ENCODE measurements around the gene SIL1.
"Not testable (repeated sequence)": the region's sequence is repeated elsewhere in the genome, so short reads cannot be mapped to it uniquely, and the experiment has no call there.

Gene SIL1

DNA sequence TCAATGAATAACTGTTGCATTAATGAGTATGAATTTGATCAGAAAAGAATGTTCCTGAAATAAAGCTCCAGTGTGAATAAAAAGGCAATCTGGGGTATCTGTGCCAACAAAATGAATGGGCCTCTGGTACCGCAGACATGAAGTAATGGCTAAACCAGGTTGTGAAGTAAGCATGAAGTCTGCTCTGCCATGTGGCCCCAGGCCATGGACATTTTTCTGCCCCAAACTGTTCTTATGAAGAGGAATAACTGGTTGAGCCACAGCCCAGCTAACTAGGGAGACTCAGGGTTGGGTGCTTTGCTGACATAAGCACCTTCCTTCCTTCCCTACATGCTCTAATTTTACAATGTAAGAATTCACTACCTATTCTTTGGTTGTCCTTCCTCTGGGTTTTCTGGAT is 175.6 kb downstream of the SIL1 start:
- no peak for DNase-seq (ENCODE audit: low spot score)

DNA sequence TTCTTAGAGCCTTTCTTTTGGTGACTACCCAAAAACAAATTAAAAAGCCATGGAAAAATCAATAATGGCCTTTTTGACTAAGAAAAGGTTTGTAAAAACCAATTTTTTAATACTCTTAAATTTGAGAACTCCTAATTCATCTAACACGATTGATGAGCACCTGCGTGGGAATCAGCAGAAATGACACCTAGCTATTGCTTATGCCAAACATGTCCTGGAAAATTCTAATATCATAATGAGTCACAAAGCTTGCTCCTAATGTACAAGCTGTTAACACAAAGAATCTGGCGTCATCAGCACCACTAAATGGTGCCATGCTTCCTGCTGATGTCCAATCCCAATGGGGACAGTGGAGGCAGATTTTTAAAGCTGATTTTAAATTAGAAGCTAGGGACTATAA is 176.8 kb downstream of the SIL1 start:
- no peak for DNase-seq (ENCODE audit: low spot score)

- DNase-seq (ENCODE audit: low spot score): no peak
Measured at GRCh38 chr5:139019880-139020279, 178.3 kb downstream of the SIL1 start.

GRCh38 chr5:139019211-139019610 is 179.0 kb downstream of the SIL1 start:
- no peak for DNase-seq (ENCODE audit: low spot score)

- no peak for DNase-seq (ENCODE audit: low spot score)
Measured at GRCh38 chr5:139017624-139018023, 180.5 kb downstream of the SIL1 start.

DNA sequence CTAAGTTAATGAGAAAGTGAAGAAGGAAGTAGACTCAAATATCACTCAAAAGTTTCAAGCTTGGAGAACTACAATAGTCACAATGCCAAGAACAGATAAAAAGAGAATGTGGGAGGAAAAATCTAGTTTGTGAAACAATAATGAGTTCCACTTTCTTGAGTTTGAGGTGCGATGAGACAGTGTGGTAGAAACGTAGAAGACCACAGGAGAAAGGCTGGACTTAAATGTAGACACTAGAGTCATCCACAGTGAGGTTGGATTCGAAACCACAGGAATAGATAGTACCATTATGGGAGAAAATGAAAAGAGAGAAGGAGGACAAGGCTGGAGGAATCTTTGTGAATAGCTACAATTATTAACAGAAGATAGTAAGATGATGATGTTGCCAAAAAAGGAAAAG is 182.0 kb downstream of the SIL1 start:
- DNase-seq (ENCODE audit: low spot score): no peak

- DNase-seq (ENCODE audit: low spot score): no peak
Measured at GRCh38 chr5:139014726-139015125, 183.4 kb downstream of the SIL1 start.

- DNase-seq (ENCODE audit: low spot score): no peak
Measured at GRCh38 chr5:139012176-139012575, 186.0 kb downstream of the SIL1 start.

- not testable (repeated sequence) for DNase-seq (ENCODE audit: low spot score)
Measured at GRCh38 chr5:139011156-139011555, 187.0 kb downstream of the SIL1 start.

DNA sequence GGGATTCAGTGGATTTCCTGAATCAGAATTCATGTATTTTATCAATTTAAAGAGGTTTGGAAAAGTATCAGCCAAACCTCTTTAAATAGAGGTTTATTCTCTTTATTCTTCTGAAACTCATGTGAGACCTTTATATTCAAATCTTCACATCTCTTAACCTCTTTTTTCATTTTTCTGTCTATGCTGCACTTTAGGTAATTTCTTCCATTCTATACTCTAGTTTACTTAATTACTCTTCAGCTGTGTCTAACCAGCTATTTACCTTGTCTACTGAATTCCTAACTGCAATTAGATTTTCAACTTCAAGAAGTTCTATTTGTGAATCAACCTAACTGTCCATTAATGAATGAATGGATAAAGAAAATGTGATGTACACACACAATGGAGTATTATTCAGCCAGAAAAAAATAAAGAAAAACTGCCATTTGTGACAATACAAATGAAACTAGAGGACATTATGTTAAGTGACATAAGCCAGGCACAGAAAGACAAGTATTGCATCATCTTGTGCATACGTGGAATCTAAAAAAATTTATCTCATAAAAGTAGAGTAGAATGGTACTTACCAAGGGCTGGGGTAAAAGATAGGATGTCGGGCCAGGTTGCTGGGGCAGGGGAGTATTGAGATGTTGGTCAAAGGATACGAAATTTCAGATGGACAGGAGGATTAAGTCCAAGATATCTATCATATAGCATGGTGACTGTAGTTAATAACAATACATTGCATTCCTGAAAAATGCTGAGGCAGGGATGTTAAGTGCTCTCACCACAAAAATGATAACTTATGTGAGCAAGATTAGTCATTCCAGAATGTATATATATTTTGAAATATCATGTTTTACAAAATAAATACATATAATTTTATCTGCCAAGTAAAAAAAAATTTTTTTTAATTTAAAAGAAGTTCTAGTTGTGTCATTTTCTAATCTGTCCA is 193.5 kb downstream of the SIL1 start:
- DNase-seq (ENCODE audit: low spot score): no peak

- DNase-seq (ENCODE audit: low spot score): no peak
Measured at GRCh38 chr5:138999674-139000073, 198.5 kb downstream of the SIL1 start.

GRCh38 chr5:138998521-138998920 is 199.6 kb downstream of the SIL1 start:
- DNase-seq (ENCODE audit: low spot score): no peak

DNA sequence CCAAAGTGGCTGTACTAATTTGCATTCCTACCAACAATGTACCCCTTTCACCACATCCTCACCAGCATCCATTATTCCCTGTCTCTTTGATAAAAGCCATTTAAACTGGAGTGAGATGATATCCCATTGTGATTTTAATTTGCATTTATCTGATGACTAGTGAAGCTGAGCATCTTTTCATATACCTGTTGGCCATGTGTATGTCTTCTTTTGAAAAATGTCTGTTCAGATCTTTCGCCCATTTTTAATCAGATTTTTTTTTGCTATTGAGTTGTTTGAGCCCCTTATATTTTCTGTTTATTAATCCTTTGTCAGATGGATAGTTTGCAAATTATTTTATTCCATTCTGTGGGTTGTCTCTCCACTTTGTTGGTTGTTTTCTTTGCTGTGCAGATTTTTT is 202.0 kb downstream of the SIL1 start:
- DNase-seq (ENCODE audit: low spot score): no peak

DNA sequence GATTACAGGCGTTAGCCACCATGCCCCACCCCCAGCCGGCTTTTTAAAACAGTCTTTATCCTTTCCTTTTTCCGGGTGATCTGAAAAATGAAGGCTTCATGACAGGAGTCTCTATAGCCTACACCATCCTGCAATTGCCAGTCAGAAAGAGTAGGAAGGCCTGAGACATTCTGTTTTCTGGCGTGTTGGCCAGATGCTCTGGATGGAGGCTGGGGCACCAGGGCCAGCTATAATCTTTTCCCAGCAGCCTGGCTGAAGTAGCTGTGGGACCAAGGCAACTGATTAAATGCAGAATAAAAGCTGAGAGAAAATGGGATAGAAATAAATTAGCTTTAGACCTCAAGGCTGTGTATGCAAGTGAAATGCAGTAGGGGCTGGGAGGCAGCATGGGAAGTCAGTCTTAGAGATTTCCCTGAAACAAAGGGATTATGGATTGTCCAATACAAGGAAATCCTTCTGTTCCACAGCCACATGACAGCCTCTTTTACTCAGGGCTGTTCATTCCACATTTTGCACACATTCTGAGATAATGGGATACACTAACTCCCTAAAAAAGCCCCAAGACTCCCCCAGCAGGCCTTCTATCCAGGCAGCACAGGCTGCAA is 207.1 kb downstream of the SIL1 start:
- no peak for DNase-seq (ENCODE audit: low spot score)

DNA sequence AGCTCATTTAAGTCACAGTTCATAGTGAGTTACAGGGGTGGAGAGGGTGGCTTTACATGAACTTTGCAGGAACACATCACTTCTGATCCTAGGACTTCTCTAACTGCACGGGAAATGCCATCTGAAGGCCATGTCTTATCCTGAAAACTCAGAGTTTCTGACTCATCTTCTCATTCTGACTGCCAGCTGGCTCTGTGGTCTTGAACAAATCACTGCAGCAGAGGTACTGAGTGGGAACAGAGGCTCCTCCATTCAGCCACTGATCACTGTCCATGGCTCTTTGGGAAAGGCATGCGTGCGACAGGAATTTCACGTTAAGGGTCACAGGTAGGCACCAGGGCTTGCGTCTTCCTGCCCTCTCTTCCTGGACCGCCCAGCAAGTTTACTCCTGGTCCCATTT is 208.4 kb downstream of the SIL1 start:
- DNase-seq (ENCODE audit: low spot score): no peak

DNA sequence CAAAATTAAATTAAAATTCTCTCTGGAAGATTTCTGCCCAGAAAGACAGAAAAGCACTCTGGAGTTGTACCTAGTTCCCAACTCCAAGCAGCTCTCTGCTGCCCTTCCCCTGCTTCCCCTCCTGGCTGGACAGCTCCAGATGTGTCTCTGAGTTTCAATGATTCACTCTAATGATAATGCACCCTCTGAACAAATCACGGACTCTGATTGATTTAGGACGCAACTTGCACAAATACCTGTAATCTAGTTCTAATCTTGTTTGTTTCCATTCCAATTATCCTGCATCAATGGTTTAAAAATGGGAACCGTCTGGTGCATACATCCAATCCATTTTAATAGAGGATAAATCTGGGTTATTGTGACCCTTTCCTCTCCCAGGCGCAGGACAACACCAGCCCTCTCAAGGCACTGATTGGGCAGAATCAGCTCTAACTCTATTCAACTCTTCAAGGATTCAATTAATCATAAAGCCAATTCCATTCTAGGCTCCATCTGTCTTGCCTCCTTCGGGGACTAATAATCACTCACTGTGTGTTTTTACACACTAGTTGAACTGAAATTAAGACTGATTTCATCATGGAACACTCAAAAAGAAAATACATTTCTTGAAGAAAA is 211.9 kb downstream of the SIL1 start:
- peak; percentile 69 for DNase-seq (ENCODE audit: low spot score)

DNA sequence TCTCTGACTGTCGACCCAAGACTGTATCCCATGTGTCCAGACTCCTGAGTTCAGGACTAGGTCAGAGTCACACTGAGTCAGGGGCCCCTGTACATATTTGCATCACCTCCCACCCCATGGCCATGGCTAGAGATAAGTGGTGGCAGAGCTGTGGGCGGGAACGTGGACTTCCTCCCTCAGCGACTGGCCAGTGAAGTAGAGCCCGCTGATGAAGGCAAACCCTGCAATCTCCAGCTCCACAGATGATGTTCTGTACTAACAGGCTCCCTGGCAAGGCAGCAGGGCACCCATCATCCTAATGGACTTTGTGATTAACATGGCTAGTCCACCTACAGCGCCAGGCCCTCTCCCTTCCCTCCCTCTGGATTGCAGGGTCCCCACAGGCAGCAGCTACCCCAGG is 212.5 kb downstream of the SIL1 start:
- DNase-seq (ENCODE audit: low spot score): peak; percentile 41

GRCh38 chr5:138985256-138985655 is 212.9 kb downstream of the SIL1 start:
- no peak for DNase-seq (ENCODE audit: low spot score)

DNA sequence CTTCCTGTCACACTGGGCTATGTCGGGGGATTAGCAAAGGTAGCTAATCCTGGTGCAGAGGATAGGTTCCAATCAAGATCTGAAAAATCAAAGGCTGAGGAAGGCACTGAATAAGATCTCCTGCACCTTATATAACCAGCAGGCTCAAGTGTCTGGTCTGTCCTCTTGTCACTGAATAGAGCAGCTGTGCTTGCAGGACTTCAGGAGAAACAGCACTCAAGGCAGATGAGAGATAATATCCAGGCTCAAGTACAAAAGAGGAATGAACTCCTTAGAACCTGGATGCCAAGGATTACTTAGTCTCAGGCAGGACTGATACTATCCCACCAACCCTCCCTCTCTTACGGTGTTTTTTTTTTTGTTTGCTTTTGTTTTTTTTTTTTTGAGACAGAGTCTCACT is 214.2 kb downstream of the SIL1 start:
- no peak for DNase-seq (ENCODE audit: low spot score)

DNA sequence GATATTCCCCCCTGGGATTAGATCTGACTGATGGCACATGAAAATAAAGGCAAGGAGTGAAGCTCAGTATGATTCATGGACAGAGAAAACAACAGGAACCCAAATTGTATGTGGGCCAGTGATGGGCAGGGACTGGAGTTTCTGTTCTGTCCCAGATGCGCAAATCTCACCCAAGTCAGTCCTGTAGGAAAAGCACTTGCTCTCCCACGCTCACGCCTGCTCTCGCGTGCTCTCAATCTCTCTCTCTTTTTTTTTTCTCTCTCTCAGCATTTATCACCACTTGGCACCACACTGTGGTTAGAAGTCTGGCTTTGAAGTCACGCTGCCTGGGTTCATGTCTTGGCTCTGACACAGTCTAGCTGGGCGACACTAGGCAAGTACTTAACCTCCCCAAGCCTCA is 216.6 kb downstream of the SIL1 start:
- no peak for DNase-seq (ENCODE audit: low spot score)

DNA sequence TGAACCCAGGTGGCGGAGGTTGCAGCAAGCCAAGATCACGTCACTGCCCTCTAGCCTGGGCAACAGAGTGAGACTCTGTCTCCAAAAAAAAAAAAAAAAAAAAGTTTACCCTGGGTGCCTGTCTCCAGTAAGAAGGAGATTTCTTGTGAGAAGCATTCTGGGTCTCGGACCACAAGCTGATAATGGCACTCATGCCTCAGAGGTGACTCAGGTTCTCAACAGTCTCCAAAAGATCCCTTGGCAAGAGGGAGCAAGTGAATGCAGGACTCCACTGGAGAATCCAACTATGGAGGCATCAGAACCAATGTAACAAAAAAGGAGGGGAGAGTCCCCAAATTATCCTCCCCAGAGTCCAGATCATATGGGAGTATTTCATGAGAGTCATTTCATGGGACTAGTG is 217.0 kb downstream of the SIL1 start:
- no peak for DNase-seq (ENCODE audit: low spot score)

DNA sequence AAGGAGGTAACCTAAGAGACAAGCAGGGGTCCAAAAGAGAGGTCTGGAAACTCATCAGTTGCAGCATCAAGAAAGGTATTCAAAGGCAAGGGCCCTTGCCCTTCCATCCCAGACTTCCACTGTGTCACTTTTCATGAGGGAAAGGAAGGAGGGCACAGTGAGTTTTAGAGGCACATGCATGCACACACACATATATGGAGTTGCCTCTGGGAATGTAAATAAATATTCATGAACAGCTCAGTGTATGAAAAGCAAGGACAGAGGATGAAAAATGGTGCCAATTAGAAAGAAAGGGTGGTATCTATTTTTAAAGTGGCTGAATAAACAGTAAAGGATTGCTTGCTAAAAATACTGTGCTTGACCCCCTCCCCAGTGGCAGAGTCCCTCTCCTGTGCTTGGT is 217.7 kb downstream of the SIL1 start:
- no peak for DNase-seq (ENCODE audit: low spot score)

- DNase-seq (ENCODE audit: low spot score): no peak
Measured at GRCh38 chr5:138979684-138980280, 218.4 kb downstream of the SIL1 start.
